ENCODE data around the gene GIT2.

GIT2 gene

GRCh38 chr12:109963330-109963729 lies 32.8 kb downstream of the GIT2 start:
- peaks cover 12 to 70% of the 10 kb centered on the region in 2 experiments for H3K36me3 ChIP-seq (ENCODE audit: control insufficient read depth in 2 of 2, insufficient read depth in 1 of 2, low read length in 2 of 2)

More at GRCh38 chr12:109963330-109963729, 32.8 kb downstream of the GIT2 start:
- H3K4me3 ChIP-seq (ENCODE audit: low read depth, low read length): no peak overlapping the region
- TF ChIP-seq ZNF664 (tag by site-specific recombination; IDR thresholded peaks at IDR 0.05): peak; percentile 71; the same call in 1 of the 2 replicates
- TF ChIP-seq ZSCAN16 (tag by site-specific recombination; IDR thresholded peaks at IDR 0.05): no peak
- TF ChIP-seq ZNF2 (tag by site-specific recombination; IDR thresholded peaks at IDR 0.05): no peak
- TF ChIP-seq ZNF366 (tag by site-specific recombination; conservative IDR thresholded peaks at IDR 0.05): peak; percentile 66; the same call in 1 of the 2 replicates
- no peak for TF ChIP-seq ZNF26 (tag by site-specific recombination; IDR thresholded peaks at IDR 0.05)
- TF ChIP-seq ZNF560 (tag by site-specific recombination; IDR thresholded peaks at IDR 0.05; ENCODE audit: borderline replicate concordance): no peak
- TF ChIP-seq CTCF (tag by site-specific recombination; IDR thresholded peaks at IDR 0.05): no peak
- no peak for TF ChIP-seq ZNF791 (tag by site-specific recombination; IDR thresholded peaks at IDR 0.05)
- no peak for TF ChIP-seq ATF2 (tag by site-specific recombination; IDR thresholded peaks at IDR 0.05; ENCODE audit: low read depth)
- TF ChIP-seq ZNF768 (tag by site-specific recombination; IDR thresholded peaks at IDR 0.05): no peak
- TF ChIP-seq ZNF830 (tag by site-specific recombination; IDR thresholded peaks at IDR 0.05; ENCODE audit: low read depth): no peak
- TF ChIP-seq ZNF350 (tag by site-specific recombination; IDR thresholded peaks at IDR 0.05): no peak
- TF ChIP-seq HIC1 (tag by site-specific recombination; IDR thresholded peaks at IDR 0.05): no peak
- no peak for TF ChIP-seq ZNF626 (tag by site-specific recombination; IDR thresholded peaks at IDR 0.05)
- no peak for TF ChIP-seq ZNF362 (tag by site-specific recombination; IDR thresholded peaks at IDR 0.05)
- CTCF ChIA-PET: no interaction called here
- POLR2A ChIA-PET: no interaction called here
- no peaks in the 10 kb centered on the region for H3K9me3 ChIP-seq (ENCODE audit: control insufficient read depth, insufficient read depth, low read depth, low read length)
- H3K27ac ChIP-seq (ENCODE audit: extremely low read depth, low read depth, low read length): no peak overlapping the region
- no peaks in the 10 kb centered on the region for H3K4me1 ChIP-seq (ENCODE audit: control insufficient read depth, insufficient read depth, low read length)
